ENCODE measurements around the gene C10orf105.

GRCh38 chr10:71694567-71694968 lies 25.0 kb downstream of the C10orf105 start:
- TF ChIP-seq CTCF (tag by site-specific recombination; IDR thresholded peaks at IDR 0.05) (no peak), ZBTB7A (tag by site-specific recombination; IDR thresholded peaks at IDR 0.05; ENCODE audit: low read depth) (no peak), ZNF777 (tag by site-specific recombination; IDR thresholded peaks at IDR 0.05; ENCODE audit: borderline replicate concordance) (no peak), ZNF302 (tag by site-specific recombination; IDR thresholded peaks at IDR 0.05; ENCODE audit: low read depth) (no peak), ZNF423 (tag by site-specific recombination; IDR thresholded peaks at IDR 0.05) (no peak), PRDM2 (tag by site-specific recombination; IDR thresholded peaks at IDR 0.05; ENCODE audit: borderline replicate concordance) (no peak), PATZ1 (tag by site-specific recombination; IDR thresholded peaks at IDR 0.05) (no peak), ZNF776 (tag by site-specific recombination; IDR thresholded peaks at IDR 0.05; ENCODE audit: borderline replicate concordance) (no peak), SETDB1 (IDR thresholded peaks at IDR 0.05; ENCODE audit: insufficient read length, low read length) (no peak), ZEB2 (tag by site-specific recombination; IDR thresholded peaks at IDR 0.05) (no peak)
